Mesenchymal stem cell (in vitro differentiated cells and primary cell): ENCODE results near the gene STT3A.

Experiments
- DNase-seq: peaks from one replicate; pipeline ENCODE4 v3.0.0-alpha.2; 2013
- H2AFZ ChIP-seq: one replicate; pipeline ENCODE4 v1.6.1; 2013; ENCODE audit warnings: low read depth, mild to moderate bottlenecking, control low read depth, inconsistent platforms, low read length, moderate library complexity
- H2AK5ac ChIP-seq: 2 replicates; pipeline ENCODE4 v1.6.1; 2013; ENCODE audit warnings: low read length, moderate library complexity, mild to moderate bottlenecking, inconsistent platforms; ENCODE audit not compliant: severe bottlenecking
- H2BK120ac ChIP-seq: one replicate; pipeline ENCODE4 v1.6.1; 2013; ENCODE audit warnings: low read depth, mild to moderate bottlenecking, inconsistent platforms, low read length, moderate library complexity
- H2BK12ac ChIP-seq, 2 experiments: one replicate each; pipeline ENCODE4 v1.6.1; 2013; ENCODE audit warnings: inconsistent platforms in 2 of 2, low read length in 2 of 2, mild to moderate bottlenecking in 2 of 2, moderate library complexity in 2 of 2, control low read depth in 1 of 2
- H2BK15ac ChIP-seq: one replicate; pipeline ENCODE4 v1.6.1; 2013; ENCODE audit warnings: mild to moderate bottlenecking, low read depth, inconsistent platforms; ENCODE audit not compliant: poor library complexity, severe bottlenecking
- H2BK5ac ChIP-seq: 2 replicates; pipeline ENCODE4 v1.6.1; 2013; ENCODE audit warnings: low read depth, mild to moderate bottlenecking, low read length, control low read depth, inconsistent platforms; ENCODE audit not compliant: poor library complexity, severe bottlenecking
- H3K14ac ChIP-seq, 2 experiments: one replicate each; pipeline ENCODE4 v1.6.1; 2013; ENCODE audit warnings: inconsistent platforms in 2 of 2, low read length in 2 of 2, control low read depth in 1 of 2, mild to moderate bottlenecking in 1 of 2, moderate library complexity in 1 of 2
- H3K18ac ChIP-seq, 2 experiments: one replicate each; pipeline ENCODE4 v1.6.1; 2013; ENCODE audit warnings: inconsistent platforms in 2 of 2, low read length in 2 of 2, control low read depth in 1 of 2, low read depth in 1 of 2, mild to moderate bottlenecking in 1 of 2
- H3K23ac ChIP-seq, 2 experiments: one replicate each; pipeline ENCODE4 v1.6.1; 2013; ENCODE audit warnings: inconsistent platforms in 2 of 2, low read length in 2 of 2, mild to moderate bottlenecking in 2 of 2, moderate library complexity in 2 of 2, control low read depth in 1 of 2
- H3K27ac ChIP-seq: 2 replicates; pipeline ENCODE4 v1.5.1; 2013; ENCODE audit warnings: mild to moderate bottlenecking, moderate library complexity, low read length, control low read depth, inconsistent platforms; ENCODE audit not compliant: poor library complexity, severe bottlenecking
- H3K27me3 ChIP-seq, 2 experiments: 2 replicates each; pipeline versions ENCODE4 v1.6.1 to v1.7.0; 2013; ENCODE audit warnings: low read length in 2 of 2, mild to moderate bottlenecking in 2 of 2, moderate library complexity in 2 of 2, control low read depth in 1 of 2, inconsistent platforms in 1 of 2; ENCODE audit not compliant: control insufficient read depth in 1 of 2, insufficient read depth in 1 of 2
- H3K36me3 ChIP-seq, 2 experiments: 2 replicates each; pipeline versions ENCODE4 v1.6.1 to v1.7.0; 2013; ENCODE audit warnings: low read length in 2 of 2, control low read depth in 1 of 2, inconsistent platforms in 1 of 2, low read depth in 1 of 2, mild to moderate bottlenecking in 1 of 2; ENCODE audit not compliant: insufficient read depth in 2 of 2, control insufficient read depth in 1 of 2
- H3K4ac ChIP-seq, 2 experiments: one replicate each; pipeline ENCODE4 v1.6.1; 2013; ENCODE audit warnings: inconsistent platforms in 2 of 2, low read length in 2 of 2, mild to moderate bottlenecking in 2 of 2, moderate library complexity in 2 of 2, control low read depth in 1 of 2, low read depth in 1 of 2
- H3K4me1 ChIP-seq: 2 replicates; pipeline ENCODE4 v1.6.1; 2013; ENCODE audit warnings: low read depth, low read length, control low read depth; ENCODE audit not compliant: control insufficient read depth, insufficient read depth
- H3K4me2 ChIP-seq: 2 replicates; pipeline ENCODE4 v1.6.1; 2013; ENCODE audit warnings: low read length, mild to moderate bottlenecking, inconsistent platforms; ENCODE audit not compliant: poor library complexity, severe bottlenecking
- H3K4me3 ChIP-seq, 2 experiments: 2 replicates each; pipeline versions ENCODE4 v1.5.1 to v1.7.0; 2013; ENCODE audit warnings: low read length in 2 of 2, mild to moderate bottlenecking in 2 of 2, control low read depth in 1 of 2, low read depth in 1 of 2; ENCODE audit not compliant: insufficient read depth in 1 of 2
- H3K79me1 ChIP-seq: replicated peaks from 2 replicates; pipeline ENCODE4 v1.6.1; 2013; ENCODE audit warnings: mild to moderate bottlenecking, control low read depth, low read length, inconsistent platforms; ENCODE audit not compliant: poor library complexity, severe bottlenecking
- H3K9ac ChIP-seq: 2 replicates; pipeline ENCODE4 v1.7.0; 2013; ENCODE audit warnings: mild to moderate bottlenecking, low read length, moderate library complexity
- H3K9me3 ChIP-seq: 2 replicates; pipeline ENCODE4 v1.7.0; 2013; ENCODE audit warnings: mild to moderate bottlenecking, low read length; ENCODE audit not compliant: control insufficient read depth
- H4K8ac ChIP-seq: one replicate; pipeline ENCODE4 v1.6.1; 2013; ENCODE audit warnings: inconsistent platforms, mild to moderate bottlenecking, low read length, moderate library complexity
- H4K91ac ChIP-seq: one replicate; pipeline ENCODE4 v1.6.1; 2013; ENCODE audit warnings: mild to moderate bottlenecking, low read length, inconsistent platforms
- WGBS: methylation state at CpG from one replicate; pipeline ENCODE4 v1.1.7; 2013; ENCODE audit warnings: mixed read lengths; 5-methylcytosine and 5-hydroxymethylcytosine counted together

Gene STT3A

GRCh38 chr11:125562430-125562829, 30.2 kb upstream of the STT3A start:
- Histone ChIP-seq H3K4ac (no peak overlapping the region), H3K23ac (no peak overlapping the region), H3K14ac (no peak overlapping the region), H2BK15ac (no peak overlapping the region), H3K9ac (no peak overlapping the region), H3K4me3 (no peak overlapping the region), H3K18ac (no peak overlapping the region), H3K79me1 (no peaks in the 10 kb centered on the region), H3K4me2 (no peak overlapping the region), H3K27me3 (no peaks in the 10 kb centered on the region), H2AK5ac (no peak overlapping the region), H2BK120ac (no peak overlapping the region), H2AFZ (no peak overlapping the region), H3K9me3 (no peaks in the 10 kb centered on the region), H3K27ac (no peak overlapping the region), H3K36me3 (no peaks in the 10 kb centered on the region), H3K4me1 (no peaks in the 10 kb centered on the region), H2BK12ac (no peak overlapping the region), H4K8ac (no peak overlapping the region), H4K91ac (no peak overlapping the region), H2BK5ac (no peak overlapping the region)
- DNase-seq: no peak
- WGBS: 77% methylated on average over 4 of the region's 4 CpGs

GRCh38 chr11:125564357-125564756, 28.3 kb upstream of the STT3A start:
- no peak overlapping the region for H3K18ac ChIP-seq
- H3K27me3 ChIP-seq: no peaks in the 10 kb centered on the region
- H3K23ac ChIP-seq: no peak overlapping the region
- 78% methylated on average over 2 of the region's 3 CpGs for WGBS
- no peak overlapping the region for H3K9ac ChIP-seq
- H3K9me3 ChIP-seq: no peaks in the 10 kb centered on the region
- H3K4me3 ChIP-seq: no peak overlapping the region
- no peaks in the 10 kb centered on the region for H3K79me1 ChIP-seq
- no peak overlapping the region for H3K4me2 ChIP-seq
- no peak overlapping the region for H2AK5ac ChIP-seq
- H3K27ac ChIP-seq: no peak overlapping the region
- no peak overlapping the region for H2BK120ac ChIP-seq
- no peak overlapping the region for H2AFZ ChIP-seq
- H2BK15ac ChIP-seq: no peak overlapping the region
- H3K14ac ChIP-seq: no peak overlapping the region
- H4K91ac ChIP-seq: no peak overlapping the region
- no peak overlapping the region for H4K8ac ChIP-seq
- no peak for DNase-seq
- H3K4ac ChIP-seq: no peak overlapping the region
- no peak overlapping the region for H2BK5ac ChIP-seq
- H3K36me3 ChIP-seq: no peaks in the 10 kb centered on the region
- H2BK12ac ChIP-seq: no peak overlapping the region
- H3K4me1 ChIP-seq: peaks cover 2% of the 10 kb centered on the region

DNA sequence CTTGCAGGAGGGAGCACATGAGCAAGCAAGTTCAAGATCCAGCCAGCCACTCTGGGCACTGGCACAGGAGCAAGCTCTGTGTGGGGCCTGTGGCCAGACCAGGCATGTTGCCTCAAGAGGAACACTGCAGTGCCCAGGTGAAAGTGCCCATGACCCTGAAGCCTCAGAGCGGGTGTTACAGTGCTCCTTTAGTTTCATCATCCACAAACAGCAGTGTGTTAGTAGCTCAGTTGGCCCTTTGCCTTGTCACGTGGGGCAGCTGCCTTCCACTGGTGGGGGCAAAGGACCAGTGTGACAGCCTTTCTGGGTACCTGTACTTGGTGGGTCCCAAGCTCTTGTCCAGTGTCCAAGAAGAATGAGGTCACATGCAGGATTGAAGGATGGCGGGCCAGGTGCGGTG, 26.4 kb upstream of the STT3A start:
- Histone ChIP-seq H3K18ac (no peak overlapping the region), H3K23ac (no peak overlapping the region), H3K9ac (no peak overlapping the region), H3K4ac (no peak overlapping the region), H2BK12ac (no peak overlapping the region), H3K4me3 (no peak overlapping the region), H3K9me3 (no peaks in the 10 kb centered on the region), H3K27me3 (no peaks in the 10 kb centered on the region), H2BK120ac (no peak overlapping the region), H2AFZ (no peak overlapping the region), H3K4me1 (peaks cover 3% of the 10 kb centered on the region), H2BK15ac (no peak overlapping the region), H2BK5ac (no peak overlapping the region), H4K91ac (no peak overlapping the region), H2AK5ac (no peak overlapping the region), H3K4me2 (no peak overlapping the region), H3K36me3 (no peaks in the 10 kb centered on the region), H3K79me1 (no peaks in the 10 kb centered on the region), H3K27ac (no peak overlapping the region), H3K14ac (no peak overlapping the region), H4K8ac (no peak overlapping the region)
- no peak for DNase-seq
- 91% methylated on average over 4 of the region's 4 CpGs for WGBS

GRCh38 chr11:125568970-125569914, 23.4 kb upstream of the STT3A start, which contains the start of gene EI24:
EI24 (plus strand) TSS chr11:125569477; CDS start chr11:125572528, 3,051 bp downstream.
- H3K14ac ChIP-seq: peak within 1 kb of the TSS; percentile 50 to 99
- peak within 1 kb of the TSS; percentile 95 for H3K4me2 ChIP-seq
- H3K18ac ChIP-seq: peak within 1 kb of the TSS; percentile 67 to 98
- no peaks in the 10 kb centered on the region for H3K27me3 ChIP-seq
- H4K8ac ChIP-seq: peak within 1 kb of the TSS; percentile 95
- DNase-seq: peak; percentile 93
- H3K4me3 ChIP-seq: peak within 1 kb of the TSS; percentile 99 to 100
- H3K79me1 ChIP-seq: peaks cover 5% of the 10 kb centered on the region
- peak within 1 kb of the TSS; percentile 68 for H2BK15ac ChIP-seq
- peak within 1 kb of the TSS; percentile 85 for H2BK120ac ChIP-seq
- H2BK12ac ChIP-seq: peak within 1 kb of the TSS; percentile 43 to 98
- H3K9me3 ChIP-seq: no peaks in the 10 kb centered on the region
- 2% methylated on average over 78 of the region's 83 CpGs for WGBS
- peak within 1 kb of the TSS; percentile 46 for H2BK5ac ChIP-seq
- peaks cover 3% of the 10 kb centered on the region for H3K4me1 ChIP-seq
- peak within 1 kb of the TSS; percentile 79 to 87 for H3K23ac ChIP-seq
- peak within 1 kb of the TSS; percentile 98 for H4K91ac ChIP-seq
- peak within 1 kb of the TSS; percentile 99 for H3K9ac ChIP-seq
- H2AFZ ChIP-seq: peak within 1 kb of the TSS; percentile 76
- no peak within 1 kb of the TSS for H2AK5ac ChIP-seq
- H3K27ac ChIP-seq: no peak within 1 kb of the TSS
- H3K36me3 ChIP-seq: peaks cover 8 to 20% of the 10 kb centered on the region in 2 experiments
- peak within 1 kb of the TSS; percentile 19 to 97 for H3K4ac ChIP-seq
